SK-N-SH (cell line): ENCODE measurements around the gene HRH2. TPM values are rescaled to one million over a fixed set of nuclear protein-coding genes. Genes with fewer than 3 reads are reported as not detected.

Experiments
- CTCF ChIA-PET: fragments of 300-600, 350-600 bp; formaldehyde crosslinking; extraction: SDS; loops from one replicate; lab custom pipeline; 2021; lab: Yijun Ruan, JAX
- POLR2A ChIA-PET: fragments of 350-600 bp; sonication (Branson Sonifier 250); formaldehyde crosslinking; extraction: SDS; loops from one replicate; lab custom pipeline; 2020; ENCODE audit warnings: antibody characterized with exemption, inconsistent platforms; lab: Yijun Ruan, JAX
- DNase-seq: peaks from one replicate; pipeline ENCODE4 v3.0.0; 2012
- H2AFZ ChIP-seq: fragments of 200-600 bp; sonication (generic); 2 replicates; pipeline ENCODE4 v1.8.1; 2016; ENCODE audit warnings: antibody characterized with exemption, mild to moderate bottlenecking, low read depth
- H3F3A ChIP-seq: fragments of 200-600 bp; sonication (generic); replicated peaks from 2 replicates; pipeline ENCODE3; 2016; ENCODE audit warnings: antibody characterized with exemption, mild to moderate bottlenecking; ENCODE audit not compliant: insufficient read depth
- H3K27ac ChIP-seq, 2 experiments: fragments of 200-500 bp in 1 of 2; fragments of 200-600 bp in 1 of 2; sonication (Bioruptor generic) in 1 of 2; sonication (generic), shearing (Covaris generic) in 1 of 2; 2 replicates each; pipeline versions ENCODE4 v1.5.1 to v1.6.1; 2014 to 2016; ENCODE audit warnings: low read depth in 2 of 2, inconsistent platforms in 1 of 2, low read length in 1 of 2, mild to moderate bottlenecking in 1 of 2, mixed read lengths in 1 of 2
- H3K27me3 ChIP-seq: fragments of 200-600 bp; sonication (generic), shearing (Covaris generic); 2 replicates; pipeline ENCODE4 v1.6.1; 2016; ENCODE audit warnings: mixed run types; ENCODE audit not compliant: insufficient read depth
- H3K36me3 ChIP-seq, 2 experiments: fragments of 200-500 bp in 1 of 2; fragments of 200-600 bp in 1 of 2; sonication (Bioruptor generic) in 1 of 2; sonication (generic) in 1 of 2; replicated peaks in 1 of 2; 2 replicates each; pipeline versions ENCODE3 to v1.5.1; 2014 to 2016; ENCODE audit warnings: low read length in 1 of 2, mild to moderate bottlenecking in 1 of 2; ENCODE audit not compliant: insufficient read depth in 2 of 2, control insufficient read depth in 1 of 2
- H3K4me1 ChIP-seq, 2 experiments: fragments of 200-500 bp in 1 of 2; fragments of 200-600 bp in 1 of 2; sonication (Bioruptor generic) in 1 of 2; sonication (generic), shearing (Covaris generic) in 1 of 2; 2 replicates each; pipeline versions ENCODE4 v1.5.1 to v1.6.1; 2014 to 2016; ENCODE audit warnings: low read depth in 1 of 2, low read length in 1 of 2, mixed run types in 1 of 2; ENCODE audit not compliant: insufficient read depth in 2 of 2, control insufficient read depth in 1 of 2
- H3K4me2 ChIP-seq: fragments of 200-600 bp; sonication (generic), shearing (Covaris generic); 2 replicates; pipeline ENCODE4 v1.6.1; 2017; ENCODE audit warnings: mixed run types
- H3K4me3 ChIP-seq, 2 experiments: fragments of 200-500 bp in 1 of 2; fragments of 200-600 bp in 1 of 2; sonication (Bioruptor generic) in 1 of 2; sonication (generic), shearing (Covaris generic) in 1 of 2; 2 replicates each; pipeline versions ENCODE4 v1.5.1 to v1.8.1; 2014 to 2016; ENCODE audit warnings: low read depth in 2 of 2, inconsistent platforms in 1 of 2, low read length in 1 of 2, mild to moderate bottlenecking in 1 of 2, mixed read lengths in 1 of 2, moderate library complexity in 1 of 2
- H3K79me2 ChIP-seq: fragments of 200-600 bp; sonication (generic); 2 replicates; pipeline ENCODE4 v1.8.1; 2017; ENCODE audit warnings: mild to moderate bottlenecking; ENCODE audit not compliant: insufficient read depth
- H3K9ac ChIP-seq: fragments of 200-600 bp; sonication (generic); 2 replicates; pipeline ENCODE4 v1.6.1; 2017; ENCODE audit warnings: mixed run types
- H3K9me2 ChIP-seq: fragments of 200-600 bp; sonication (generic); 2 replicates; pipeline ENCODE4 v1.6.1; 2017; ENCODE audit warnings: mixed run types
- H3K9me3 ChIP-seq: fragments of 200-600 bp; sonication (generic); 2 replicates; pipeline ENCODE4 v1.6.1; 2017; ENCODE audit warnings: mixed run types, mild to moderate bottlenecking, moderate library complexity
- H4K20me1 ChIP-seq: fragments of 200-600 bp; sonication (generic); 2 replicates; pipeline ENCODE4 v1.6.1; 2017; ENCODE audit warnings: mild to moderate bottlenecking, mixed run types; ENCODE audit not compliant: insufficient read depth
- ELF1 ChIP-seq: IDR thresholded peaks from 2 replicates; pipeline ENCODE4 v1.4.0; 2012
- EP300 ChIP-seq, 2 experiments: IDR thresholded peaks; 2 replicates each; pipeline versions ENCODE4 v1.4.0 to v1.6.1; 2012; ENCODE audit warnings: borderline replicate concordance in 1 of 2, low read depth in 1 of 2, low read length in 1 of 2
- GABPA ChIP-seq: IDR thresholded peaks from 2 replicates; pipeline ENCODE4 v1.4.0; 2012; ENCODE audit warnings: low read depth, mild to moderate bottlenecking
- GATA2 ChIP-seq: sonication (generic); formaldehyde crosslinking; IDR thresholded peaks from 2 replicates; pipeline ENCODE4 v1.5.0; 2020; ENCODE audit warnings: mild to moderate bottlenecking, missing genetic modification reagents
- MEF2A ChIP-seq: IDR thresholded peaks from 2 replicates; pipeline ENCODE4 v1.4.0; 2012; ENCODE audit warnings: low read depth, borderline replicate concordance
- MXI1 ChIP-seq: IDR thresholded peaks from 2 replicates; pipeline ENCODE4 v1.6.1; 2012; ENCODE audit warnings: mild to moderate bottlenecking, low read depth, low read length, improper control_type of control experiment
- NFIC ChIP-seq: IDR thresholded peaks from 2 replicates; pipeline ENCODE4 v1.4.0; 2012; ENCODE audit warnings: borderline replicate concordance
- NRF1 ChIP-seq: IDR thresholded peaks from 2 replicates; pipeline ENCODE4 v1.6.1; 2012; ENCODE audit warnings: low read depth, mild to moderate bottlenecking, low read length
- PBX3 ChIP-seq: IDR thresholded peaks from 2 replicates; pipeline ENCODE4; 2012
- POLR2AphosphoS5 ChIP-seq: IDR thresholded peaks from 2 replicates; pipeline ENCODE4 v1.6.1; 2012; ENCODE audit warnings: low read depth, low read length
- RCOR1 ChIP-seq: fragments of 150-350 bp; IDR thresholded peaks from 2 replicates; pipeline ENCODE4 v1.6.1; 2017; ENCODE audit warnings: antibody characterized with exemption, low read length
- RFX5 ChIP-seq: IDR thresholded peaks from 2 replicates; pipeline ENCODE4 v1.6.1; 2012; ENCODE audit warnings: mild to moderate bottlenecking, improper control_type of control experiment, low read length
- SIN3A ChIP-seq: IDR thresholded peaks from 2 replicates; pipeline ENCODE4 v1.6.1; 2012; ENCODE audit warnings: low read depth, mild to moderate bottlenecking, low read length, moderate library complexity, borderline replicate concordance
- SMC3 ChIP-seq: IDR thresholded peaks from 2 replicates; pipeline ENCODE4 v1.6.1; 2012; ENCODE audit warnings: low read depth, low read length, improper control_type of control experiment
- TAF1 ChIP-seq: IDR thresholded peaks from 2 replicates; pipeline ENCODE4 v1.6.1; 2012; ENCODE audit warnings: low read depth, mild to moderate bottlenecking, low read length, moderate library complexity, borderline replicate concordance
- TCF12 ChIP-seq: IDR thresholded peaks from 2 replicates; pipeline ENCODE4 v1.4.0; 2012
- TEAD4 ChIP-seq: IDR thresholded peaks from 2 replicates; pipeline ENCODE4 v1.4.0; 2012; ENCODE audit warnings: mild to moderate bottlenecking, borderline replicate concordance; ENCODE audit not compliant: insufficient read depth
- YY1 ChIP-seq: IDR thresholded peaks from 2 replicates; pipeline ENCODE4 v1.4.0; 2012; ENCODE audit warnings: low read depth, mild to moderate bottlenecking
- whole genome bisulfite sequencing: methylation state at CpG from one replicate; pipeline ENCODE4 v1.1.6; 2017; ENCODE audit warnings: low lambda C conversion rate; 5-methylcytosine and 5-hydroxymethylcytosine counted together
- polyA plus RNA-seq, 3 experiments: library from polyadenylated mRNA; depleted of rRNA; stranded (reverse); fragments of >200 nt; gene quantifications; 2 replicates each; pipeline ENCODE4 v1.2.3, GENCODE V29; 2012
- TF ChIP-seq, protein P1 (sequence below): fragments of 150-350 bp; IDR thresholded peaks from 2 replicates; pipeline ENCODE4 v1.6.1; 2016; ENCODE audit warnings: mild to moderate bottlenecking, low read depth, low read length
- TF ChIP-seq, protein P2 (sequence below): fragments of 200-600 bp; sonication (generic); IDR thresholded peaks from 2 replicates; pipeline ENCODE4 v1.6.1; 2017; ENCODE audit warnings: antibody characterized with exemption, mild to moderate bottlenecking, moderate library complexity

HRH2 gene
- polyA plus RNA-seq, 1 of the 3 experiments (the other 2 are of a cell fraction): 0.08 TPM

GRCh38 chr5:175623088-175623487 is 34.8 kb upstream of the HRH2 start:
- Histone ChIP-seq H3K4me2 (no peak overlapping the region), H4K20me1 (no peaks in the 10 kb centered on the region), H3K4me3 (no peak overlapping the region), H3K27me3 (no peaks in the 10 kb centered on the region), H2AFZ (no peak overlapping the region), H3F3A (no peaks in the 10 kb centered on the region), H3K27ac (no peak overlapping the region), H3K9me3 (no peaks in the 10 kb centered on the region), H3K9me2 (no peaks in the 10 kb centered on the region), H3K9ac (no peak overlapping the region), H3K4me1 (no peaks in the 10 kb centered on the region), H3K36me3 (no peaks in the 10 kb centered on the region), H3K79me2 (no peaks in the 10 kb centered on the region)
- no peak for DNase-seq
- TF ChIP-seq GABPA (no peak), MEF2A (no peak), POLR2AphosphoS5 (no peak), MXI1 (no peak), GATA2 (CRISPR knock-in tag) (no peak), RCOR1 (no peak), YY1 (no peak), PBX3 (no peak), RFX5 (no peak), ELF1 (no peak), NRF1 (no peak), TEAD4 (no peak), TAF1 (no peak), NFIC (no peak), EP300 (IDR thresholded peaks at IDR 0.05; ENCODE audit: borderline replicate concordance in 1 of 2, low read depth in 1 of 2, low read length in 1 of 2) (no peak), SMC3 (no peak), SIN3A (no peak), TCF12 (no peak)
- TF ChIP-seq, protein P1, sequence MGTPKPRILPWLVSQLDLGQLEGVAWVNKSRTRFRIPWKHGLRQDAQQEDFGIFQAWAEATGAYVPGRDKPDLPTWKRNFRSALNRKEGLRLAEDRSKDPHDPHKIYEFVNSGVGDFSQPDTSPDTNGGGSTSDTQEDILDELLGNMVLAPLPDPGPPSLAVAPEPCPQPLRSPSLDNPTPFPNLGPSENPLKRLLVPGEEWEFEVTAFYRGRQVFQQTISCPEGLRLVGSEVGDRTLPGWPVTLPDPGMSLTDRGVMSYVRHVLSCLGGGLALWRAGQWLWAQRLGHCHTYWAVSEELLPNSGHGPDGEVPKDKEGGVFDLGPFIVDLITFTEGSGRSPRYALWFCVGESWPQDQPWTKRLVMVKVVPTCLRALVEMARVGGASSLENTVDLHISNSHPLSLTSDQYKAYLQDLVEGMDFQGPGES: no peak
- TF ChIP-seq, protein P2, sequence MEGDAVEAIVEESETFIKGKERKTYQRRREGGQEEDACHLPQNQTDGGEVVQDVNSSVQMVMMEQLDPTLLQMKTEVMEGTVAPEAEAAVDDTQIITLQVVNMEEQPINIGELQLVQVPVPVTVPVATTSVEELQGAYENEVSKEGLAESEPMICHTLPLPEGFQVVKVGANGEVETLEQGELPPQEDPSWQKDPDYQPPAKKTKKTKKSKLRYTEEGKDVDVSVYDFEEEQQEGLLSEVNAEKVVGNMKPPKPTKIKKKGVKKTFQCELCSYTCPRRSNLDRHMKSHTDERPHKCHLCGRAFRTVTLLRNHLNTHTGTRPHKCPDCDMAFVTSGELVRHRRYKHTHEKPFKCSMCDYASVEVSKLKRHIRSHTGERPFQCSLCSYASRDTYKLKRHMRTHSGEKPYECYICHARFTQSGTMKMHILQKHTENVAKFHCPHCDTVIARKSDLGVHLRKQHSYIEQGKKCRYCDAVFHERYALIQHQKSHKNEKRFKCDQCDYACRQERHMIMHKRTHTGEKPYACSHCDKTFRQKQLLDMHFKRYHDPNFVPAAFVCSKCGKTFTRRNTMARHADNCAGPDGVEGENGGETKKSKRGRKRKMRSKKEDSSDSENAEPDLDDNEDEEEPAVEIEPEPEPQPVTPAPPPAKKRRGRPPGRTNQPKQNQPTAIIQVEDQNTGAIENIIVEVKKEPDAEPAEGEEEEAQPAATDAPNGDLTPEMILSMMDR: no peak
- CTCF ChIA-PET: interaction anchor here (1.2 to 2.0 kb wide), 3 partner anchors 10 to 89 kb away, joined by 4 to 7 read pairs (median 4); no protein-coding TSS in a partner anchor
- WGBS: 15% methylated on average over 7 of the region's 7 CpGs
- POLR2A ChIA-PET: no interaction called here
